ENCODE data around the gene C1QTNF2.

The C1QTNF2 gene

DNA sequence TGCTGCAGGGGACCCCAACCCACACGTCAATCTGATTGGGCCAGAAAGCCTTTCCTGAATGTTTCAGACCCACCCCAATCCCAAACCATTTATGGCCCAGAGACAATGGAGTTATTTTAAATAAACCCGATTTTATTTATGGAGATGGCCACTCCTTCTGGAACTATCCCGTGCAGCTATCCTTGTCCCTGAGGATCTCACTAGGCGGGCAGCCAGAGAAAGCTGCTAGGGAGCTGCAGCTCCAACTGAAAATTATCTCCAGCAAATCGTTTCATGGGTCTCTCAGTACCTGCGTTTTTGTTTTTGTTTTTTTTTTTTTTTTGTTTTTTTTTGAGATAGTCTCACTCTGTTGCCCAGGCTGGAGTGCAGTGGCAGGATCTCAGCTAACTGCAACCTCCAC lies 23.0 kb downstream of the C1QTNF2 start:
- TF ChIP-seq MAX (IDR thresholded peaks at IDR 0.05) (no peak), FOXM1 (IDR thresholded peaks at IDR 0.05; ENCODE audit: borderline replicate concordance, low read depth) (no peak), CEBPB (IDR thresholded peaks at IDR 0.05) (no peak), YY1 (IDR thresholded peaks at IDR 0.05; ENCODE audit: low read depth) (no peak), EP300 (IDR thresholded peaks at IDR 0.05; ENCODE audit: borderline replicate concordance) (no peak), CREB1 (IDR thresholded peaks at IDR 0.05; ENCODE audit: low read depth) (no peak), EGR1 (IDR thresholded peaks at IDR 0.05) (no peak), TEAD4 (IDR thresholded peaks at IDR 0.05) (no peak), RAD21 (IDR thresholded peaks at IDR 0.05; ENCODE audit: low read depth) (no peak), ZBTB7A (IDR thresholded peaks at IDR 0.05; ENCODE audit: low read depth) (no peak), TAF1 (IDR thresholded peaks at IDR 0.05; ENCODE audit: low read depth) (no peak), NFIC (IDR thresholded peaks at IDR 0.05) (no peak), TCF12 (IDR thresholded peaks at IDR 0.05; ENCODE audit: low read depth) (no peak)
- TF ChIP-seq, protein P1, sequence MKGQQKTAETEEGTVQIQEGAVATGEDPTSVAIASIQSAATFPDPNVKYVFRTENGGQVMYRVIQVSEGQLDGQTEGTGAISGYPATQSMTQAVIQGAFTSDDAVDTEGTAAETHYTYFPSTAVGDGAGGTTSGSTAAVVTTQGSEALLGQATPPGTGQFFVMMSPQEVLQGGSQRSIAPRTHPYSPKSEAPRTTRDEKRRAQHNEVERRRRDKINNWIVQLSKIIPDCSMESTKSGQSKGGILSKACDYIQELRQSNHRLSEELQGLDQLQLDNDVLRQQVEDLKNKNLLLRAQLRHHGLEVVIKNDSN (IDR thresholded peaks at IDR 0.05): no peak
- TF ChIP-seq, protein P2, sequence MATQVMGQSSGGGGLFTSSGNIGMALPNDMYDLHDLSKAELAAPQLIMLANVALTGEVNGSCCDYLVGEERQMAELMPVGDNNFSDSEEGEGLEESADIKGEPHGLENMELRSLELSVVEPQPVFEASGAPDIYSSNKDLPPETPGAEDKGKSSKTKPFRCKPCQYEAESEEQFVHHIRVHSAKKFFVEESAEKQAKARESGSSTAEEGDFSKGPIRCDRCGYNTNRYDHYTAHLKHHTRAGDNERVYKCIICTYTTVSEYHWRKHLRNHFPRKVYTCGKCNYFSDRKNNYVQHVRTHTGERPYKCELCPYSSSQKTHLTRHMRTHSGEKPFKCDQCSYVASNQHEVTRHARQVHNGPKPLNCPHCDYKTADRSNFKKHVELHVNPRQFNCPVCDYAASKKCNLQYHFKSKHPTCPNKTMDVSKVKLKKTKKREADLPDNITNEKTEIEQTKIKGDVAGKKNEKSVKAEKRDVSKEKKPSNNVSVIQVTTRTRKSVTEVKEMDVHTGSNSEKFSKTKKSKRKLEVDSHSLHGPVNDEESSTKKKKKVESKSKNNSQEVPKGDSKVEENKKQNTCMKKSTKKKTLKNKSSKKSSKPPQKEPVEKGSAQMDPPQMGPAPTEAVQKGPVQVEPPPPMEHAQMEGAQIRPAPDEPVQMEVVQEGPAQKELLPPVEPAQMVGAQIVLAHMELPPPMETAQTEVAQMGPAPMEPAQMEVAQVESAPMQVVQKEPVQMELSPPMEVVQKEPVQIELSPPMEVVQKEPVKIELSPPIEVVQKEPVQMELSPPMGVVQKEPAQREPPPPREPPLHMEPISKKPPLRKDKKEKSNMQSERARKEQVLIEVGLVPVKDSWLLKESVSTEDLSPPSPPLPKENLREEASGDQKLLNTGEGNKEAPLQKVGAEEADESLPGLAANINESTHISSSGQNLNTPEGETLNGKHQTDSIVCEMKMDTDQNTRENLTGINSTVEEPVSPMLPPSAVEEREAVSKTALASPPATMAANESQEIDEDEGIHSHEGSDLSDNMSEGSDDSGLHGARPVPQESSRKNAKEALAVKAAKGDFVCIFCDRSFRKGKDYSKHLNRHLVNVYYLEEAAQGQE (IDR thresholded peaks at IDR 0.05; ENCODE audit: low read depth): no peak

GRCh38 chr5:160342413-160342941 lies 27.9 kb downstream of the C1QTNF2 start:
- TF ChIP-seq MAX (IDR thresholded peaks at IDR 0.05) (no peak), NFIC (IDR thresholded peaks at IDR 0.05) (no peak)

DNA sequence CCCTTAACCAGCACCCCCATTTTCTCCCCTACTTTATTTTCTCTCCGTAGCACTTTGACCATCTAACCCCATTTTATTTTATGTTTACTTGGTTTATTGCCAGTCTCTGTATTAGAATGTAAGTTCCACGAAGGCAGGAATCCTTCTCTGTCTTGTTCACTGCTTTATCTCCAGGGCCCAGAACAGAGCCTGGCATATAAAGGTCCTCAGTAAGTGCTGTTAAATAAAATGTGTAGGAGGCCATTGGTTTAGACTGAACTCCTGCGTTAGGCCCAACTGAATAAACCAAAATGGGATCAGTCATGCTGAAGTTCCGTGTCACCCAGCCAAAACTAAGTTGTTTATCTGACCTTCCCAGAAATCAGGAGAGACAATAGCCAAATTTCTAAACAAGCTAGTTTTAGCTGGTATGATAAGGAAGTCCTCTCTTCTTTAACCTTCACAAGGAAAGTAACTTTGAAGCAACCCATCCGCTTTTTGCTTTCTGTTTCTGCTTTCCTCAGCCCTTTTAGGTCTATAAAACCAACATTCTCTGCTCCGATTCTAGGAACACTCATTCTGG lies 29.0 kb downstream of the C1QTNF2 start:
- TF ChIP-seq ZBTB7A (IDR thresholded peaks at IDR 0.05; ENCODE audit: low read depth) (no peak), FOXM1 (IDR thresholded peaks at IDR 0.05; ENCODE audit: borderline replicate concordance, low read depth) (no peak), CEBPB (IDR thresholded peaks at IDR 0.05) (no peak), RAD21 (IDR thresholded peaks at IDR 0.05; ENCODE audit: low read depth) (no peak), TEAD4 (IDR thresholded peaks at IDR 0.05) (no peak), CREB1 (IDR thresholded peaks at IDR 0.05; ENCODE audit: low read depth) (no peak), EGR1 (IDR thresholded peaks at IDR 0.05) (no peak), YY1 (IDR thresholded peaks at IDR 0.05; ENCODE audit: low read depth) (no peak), EP300 (IDR thresholded peaks at IDR 0.05; ENCODE audit: borderline replicate concordance) (no peak)
- TF ChIP-seq, protein P1 (IDR thresholded peaks at IDR 0.05): no peak
- TF ChIP-seq, protein P2 (IDR thresholded peaks at IDR 0.05; ENCODE audit: low read depth): no peak

DNA sequence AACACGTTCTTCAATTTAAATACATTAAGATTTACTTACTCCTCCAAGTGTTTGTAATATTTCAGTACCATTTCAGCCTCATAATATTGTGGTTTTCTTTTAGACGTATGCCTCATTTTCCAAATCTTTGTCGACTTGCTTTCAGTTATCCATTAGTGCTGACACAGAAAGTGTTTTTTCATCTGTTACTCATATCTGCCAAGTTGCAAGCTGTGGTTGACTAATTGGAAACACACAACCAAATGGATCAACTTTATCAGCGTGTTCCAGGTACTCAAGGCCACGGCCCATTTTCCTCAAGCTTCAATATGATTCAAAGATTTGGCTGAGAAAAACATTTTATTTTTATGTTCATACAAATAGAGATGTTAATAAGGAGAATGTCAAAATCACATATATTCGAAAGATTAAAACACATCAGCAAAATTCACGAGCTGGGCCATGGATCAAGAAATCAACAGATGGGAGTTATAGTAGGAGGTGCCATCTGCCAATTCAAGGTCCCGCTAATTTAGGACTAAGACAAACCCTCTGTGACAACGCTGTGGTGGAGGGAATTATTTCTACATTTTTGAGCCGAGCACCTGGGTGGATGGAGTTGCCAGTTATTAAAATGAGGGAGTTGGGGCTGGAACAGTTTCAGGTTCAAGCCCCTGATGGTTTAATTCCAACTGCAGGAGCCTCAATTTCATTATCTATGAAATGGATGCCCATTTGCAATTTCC lies 30.9 kb downstream of the C1QTNF2 start:
- TF ChIP-seq, protein P2 (IDR thresholded peaks at IDR 0.05; ENCODE audit: low read depth): no peak
- TF ChIP-seq EGR1 (IDR thresholded peaks at IDR 0.05) (no peak), TCF12 (IDR thresholded peaks at IDR 0.05; ENCODE audit: low read depth) (no peak), YY1 (IDR thresholded peaks at IDR 0.05; ENCODE audit: low read depth) (no peak), CREB1 (IDR thresholded peaks at IDR 0.05; ENCODE audit: low read depth) (no peak), CEBPB (IDR thresholded peaks at IDR 0.05) (no peak), ZBTB7A (IDR thresholded peaks at IDR 0.05; ENCODE audit: low read depth) (no peak), MAX (IDR thresholded peaks at IDR 0.05) (no peak), RAD21 (IDR thresholded peaks at IDR 0.05; ENCODE audit: low read depth) (no peak), NFIC (IDR thresholded peaks at IDR 0.05) (no peak), TAF1 (IDR thresholded peaks at IDR 0.05; ENCODE audit: low read depth) (no peak), FOXM1 (IDR thresholded peaks at IDR 0.05; ENCODE audit: borderline replicate concordance, low read depth) (no peak), EP300 (IDR thresholded peaks at IDR 0.05; ENCODE audit: borderline replicate concordance) (no peak), TEAD4 (IDR thresholded peaks at IDR 0.05) (no peak)
- TF ChIP-seq, protein P1 (IDR thresholded peaks at IDR 0.05): no peak
